Urinary bladder (tissue), 4 donors: ENCODE measurements around the gene C21orf91. TPM values are rescaled to one million over a fixed set of nuclear protein-coding genes. Genes with fewer than 3 reads are reported as not detected.

Experiments used
- DNase-seq: peaks from one replicate; pipeline ENCODE4 v3.0.0-alpha.2; 2015; ENCODE audit errors: extremely low spot score
- H3K27ac ChIP-seq: one replicate; pipeline ENCODE4 v1.5.1; 2013; ENCODE audit warnings: low read depth, mild to moderate bottlenecking, moderate library complexity
- H3K36me3 ChIP-seq: one replicate; pipeline ENCODE4 v1.6.1; 2013; ENCODE audit warnings: mild to moderate bottlenecking, moderate library complexity; ENCODE audit not compliant: insufficient read depth
- H3K4me1 ChIP-seq: one replicate; pipeline ENCODE4 v1.6.1; 2013; ENCODE audit warnings: mild to moderate bottlenecking, moderate library complexity; ENCODE audit not compliant: insufficient read depth
- H3K4me3 ChIP-seq: one replicate; pipeline ENCODE4 v1.5.1; 2013; ENCODE audit warnings: low read depth, low read length
- WGBS: extraction: QIAGEN DNeasy Blood & Tissue Kit; methylation state at CpG from one replicate; pipeline ENCODE4 v1.1.7; 2013; 5-methylcytosine and 5-hydroxymethylcytosine counted together
- polyA plus RNA-seq: library from polyadenylated mRNA; stranded (reverse); fragments of 200-250 nt; gene quantifications from one replicate; pipeline ENCODE4 v1.2.3, GENCODE V29; 2013
- total RNA-seq: library from RNA; depleted of rRNA; stranded (reverse); fragments of >200 nt; gene quantifications from one replicate; pipeline ENCODE4 v1.2.3, GENCODE V29; 2014
- donor health status: healthy with polysubstance abuse.
- donor health status: healthy.

C21orf91 gene
- total and polyA plus RNA-seq, 2 donors, result 6.3 to 24.5 TPM

- Histone ChIP-seq H3K4me3 (peak overlapping the region; percentile 39), H3K4me1 (no peaks in the 10 kb centered on the region), H3K27ac (peak overlapping the region; percentile 73), H3K36me3 (no peaks in the 10 kb centered on the region)
- no peak for DNase-seq
- WGBS, result 61% methylated on average over 9 of the region's 9 CpGs
Measured at GRCh38 chr21:17793246-17794123, 25.7 kb downstream of the C21orf91 start.

- Histone ChIP-seq H3K27ac (no peak overlapping the region), H3K4me3 (no peak overlapping the region), H3K4me1 (no peaks in the 10 kb centered on the region), H3K36me3 (no peaks in the 10 kb centered on the region)
- DNase-seq, result no peak
- 75% methylated on average over 3 of the region's 3 CpGs for WGBS
Measured at GRCh38 chr21:17789656-17790055, 29.5 kb downstream of the C21orf91 start.

- H3K4me1 ChIP-seq, result no peaks in the 10 kb centered on the region
- no peak overlapping the region for H3K27ac ChIP-seq
- 47% methylated on average over 3 of the region's 3 CpGs for WGBS
- no peak for DNase-seq
- H3K4me3 ChIP-seq, result no peak overlapping the region
- H3K36me3 ChIP-seq, result no peaks in the 10 kb centered on the region
Measured at GRCh38 chr21:17789069-17789468, 30.1 kb downstream of the C21orf91 start.

GRCh38 chr21:17786851-17787181, 32.3 kb downstream of the C21orf91 start:
- 87% methylated on average over 2 of the region's 2 CpGs for WGBS
- no peaks in the 10 kb centered on the region for H3K4me1 ChIP-seq
- no peak for DNase-seq
- no peak overlapping the region for H3K4me3 ChIP-seq
- no peaks in the 10 kb centered on the region for H3K36me3 ChIP-seq
- H3K27ac ChIP-seq, result no peak overlapping the region

- Histone ChIP-seq H3K27ac (no peak overlapping the region), H3K36me3 (no peaks in the 10 kb centered on the region), H3K4me1 (no peaks in the 10 kb centered on the region), H3K4me3 (no peak overlapping the region)
- no peak for DNase-seq
- 89% methylated on average over 8 of the region's 8 CpGs for WGBS
Measured at GRCh38 chr21:17786071-17786850, 32.9 kb downstream of the C21orf91 start.

- Histone ChIP-seq H3K36me3 (no peaks in the 10 kb centered on the region), H3K27ac (no peak overlapping the region), H3K4me3 (no peak overlapping the region), H3K4me1 (no peaks in the 10 kb centered on the region)
- no peak for DNase-seq
- 96% methylated on average over 2 of the region's 2 CpGs for WGBS
Measured at GRCh38 chr21:17785403-17785788, 33.8 kb downstream of the C21orf91 start.

- WGBS, result 77% methylated on average over 6 of the region's 6 CpGs
- Histone ChIP-seq H3K27ac (no peak overlapping the region), H3K4me1 (no peaks in the 10 kb centered on the region), H3K4me3 (no peak overlapping the region), H3K36me3 (no peaks in the 10 kb centered on the region)
- DNase-seq, result no peak
Measured at GRCh38 chr21:17784604-17785402, 34.4 kb downstream of the C21orf91 start.

GRCh38 chr21:17784180-17784598, 35.0 kb downstream of the C21orf91 start:
- Histone ChIP-seq H3K4me1 (no peaks in the 10 kb centered on the region), H3K36me3 (no peaks in the 10 kb centered on the region), H3K4me3 (no peak overlapping the region), H3K27ac (peak overlapping the region; percentile 2)
- no peak for DNase-seq
- 73% methylated on average over 5 of the region's 5 CpGs for WGBS

GRCh38 chr21:17783481-17784179, 35.5 kb downstream of the C21orf91 start:
- no peak overlapping the region for H3K4me3 ChIP-seq
- H3K4me1 ChIP-seq, result no peaks in the 10 kb centered on the region
- WGBS, result 86% methylated on average over 2 of the region's 2 CpGs
- no peak for DNase-seq
- H3K36me3 ChIP-seq, result no peaks in the 10 kb centered on the region
- H3K27ac ChIP-seq, result no peak overlapping the region

- Histone ChIP-seq H3K27ac (no peak overlapping the region), H3K4me3 (no peak overlapping the region), H3K4me1 (no peaks in the 10 kb centered on the region), H3K36me3 (no peaks in the 10 kb centered on the region)
- WGBS, result 82% methylated on average over 3 of the region's 3 CpGs
- no peak for DNase-seq
Measured at GRCh38 chr21:17783003-17783402, 36.2 kb downstream of the C21orf91 start.

- H3K27ac ChIP-seq, result no peak overlapping the region
- WGBS, result 89% methylated on average over 1 of the region's 1 CpG
- no peak for DNase-seq
Measured at GRCh38 chr21:17782051-17782450, 37.1 kb downstream of the C21orf91 start.

GRCh38 chr21:17781524-17781923, 37.6 kb downstream of the C21orf91 start:
- no peak for DNase-seq
- Histone ChIP-seq H3K4me1 (no peaks in the 10 kb centered on the region), H3K36me3 (no peaks in the 10 kb centered on the region), H3K4me3 (no peak overlapping the region), H3K27ac (no peak overlapping the region)
- WGBS, result 91% methylated on average over 5 of the region's 5 CpGs

More at GRCh38 chr21:17782051-17782450, 37.1 kb downstream of the C21orf91 start:
- Histone ChIP-seq H3K36me3 (no peaks in the 10 kb centered on the region), H3K4me1 (no peaks in the 10 kb centered on the region), H3K4me3 (no peak overlapping the region)

- no peaks in the 10 kb centered on the region for H3K36me3 ChIP-seq
- H3K27ac ChIP-seq, result no peak overlapping the region
- no peak overlapping the region for H3K4me3 ChIP-seq
- no peak for DNase-seq
- 75% methylated on average over 6 of the region's 6 CpGs for WGBS
- no peaks in the 10 kb centered on the region for H3K4me1 ChIP-seq
Measured at GRCh38 chr21:17780539-17780938, 38.6 kb downstream of the C21orf91 start.
